ENCODE results near the gene NR1D1.

GRCh38 chr17:40073454-40074174 lies 26.8 kb downstream of the NR1D1 start:
- TF ChIP-seq CTCF (IDR thresholded peaks at IDR 0.05 in 2 of 3, conservative IDR thresholded peaks at IDR 0.05 in 1 of 3; ENCODE audit: borderline replicate concordance in 1 of 3, insufficient read depth in 1 of 3, low read depth in 2 of 3, low read length in 2 of 3) (no peak), EZH2 (IDR thresholded peaks at IDR 0.05) (no peak), ZFX (IDR thresholded peaks at IDR 0.05) (no peak)
